HEK293 (cell line): ENCODE results near the gene LDLR.

Experiments
- RBAK ChIP-seq: fragments of 450-650 bp; formaldehyde crosslinking; IDR thresholded peaks from 2 replicates; pipeline ENCODE4 v1.5.1; 2016; ENCODE audit warnings: missing biosample characterization, missing genetic modification characterization
- ZNF138 ChIP-seq: fragments of 450-650 bp; formaldehyde crosslinking; IDR thresholded peaks from 2 replicates; pipeline ENCODE4 v1.5.1; 2016; ENCODE audit warnings: missing biosample characterization, missing genetic modification characterization, borderline replicate concordance
- ZNF175 ChIP-seq: fragments of 450-650 bp; formaldehyde crosslinking; IDR thresholded peaks from 2 replicates; pipeline ENCODE4 v1.5.1; 2016; ENCODE audit warnings: missing biosample characterization, missing genetic modification characterization
- ZNF274 ChIP-seq, 2 experiments: fragments of 200-500 bp in 1 of 2; fragments of 450-650 bp in 1 of 2; sonication (Bioruptor generic) in 1 of 2; formaldehyde crosslinking in 1 of 2; IDR thresholded peaks; 2 replicates each; pipeline versions ENCODE4 v1.5.1 to v1.6.1; 2014 to 2016; ENCODE audit warnings: borderline replicate concordance in 1 of 2, inconsistent platforms in 1 of 2, low read length in 1 of 2, missing biosample characterization in 1 of 2, missing genetic modification characterization in 1 of 2
- ZNF311 ChIP-seq: fragments of 450-650 bp; formaldehyde crosslinking; IDR thresholded peaks from 2 replicates; pipeline ENCODE4 v1.5.1; 2017; ENCODE audit warnings: missing biosample characterization, missing genetic modification characterization, borderline replicate concordance
- ZNF623 ChIP-seq: fragments of 450-650 bp; formaldehyde crosslinking; IDR thresholded peaks from 2 replicates; pipeline ENCODE4 v1.5.1; 2016; ENCODE audit warnings: missing biosample characterization, missing genetic modification characterization
- ZNF776 ChIP-seq: fragments of 450-650 bp; formaldehyde crosslinking; IDR thresholded peaks from 2 replicates; pipeline ENCODE4 v1.5.0; 2017; ENCODE audit warnings: missing biosample characterization, missing genetic modification characterization, borderline replicate concordance
- TF ChIP-seq, protein P1 (sequence below): fragments of 450-650 bp; IDR thresholded peaks from 2 replicates; pipeline ENCODE4 v1.5.1; 2018; ENCODE audit warnings: missing biosample characterization, mild to moderate bottlenecking, missing genetic modification characterization
- TF ChIP-seq, protein P2 (sequence below): fragments of 450-650 bp; formaldehyde crosslinking; IDR thresholded peaks from 2 replicates; pipeline ENCODE4 v1.5.1; 2016; ENCODE audit warnings: missing biosample characterization, missing genetic modification characterization
- TF ChIP-seq, protein P3 (sequence below): fragments of 450-650 bp; formaldehyde crosslinking; IDR thresholded peaks from 2 replicates; pipeline ENCODE4 v1.5.1; 2016; ENCODE audit warnings: missing biosample characterization, missing genetic modification characterization, low read depth
- TF ChIP-seq, protein P4 (sequence below): fragments of 450-650 bp; formaldehyde crosslinking; IDR thresholded peaks from 2 replicates; pipeline ENCODE4 v1.5.1; 2016; ENCODE audit warnings: missing biosample characterization, missing genetic modification characterization

DNA sequence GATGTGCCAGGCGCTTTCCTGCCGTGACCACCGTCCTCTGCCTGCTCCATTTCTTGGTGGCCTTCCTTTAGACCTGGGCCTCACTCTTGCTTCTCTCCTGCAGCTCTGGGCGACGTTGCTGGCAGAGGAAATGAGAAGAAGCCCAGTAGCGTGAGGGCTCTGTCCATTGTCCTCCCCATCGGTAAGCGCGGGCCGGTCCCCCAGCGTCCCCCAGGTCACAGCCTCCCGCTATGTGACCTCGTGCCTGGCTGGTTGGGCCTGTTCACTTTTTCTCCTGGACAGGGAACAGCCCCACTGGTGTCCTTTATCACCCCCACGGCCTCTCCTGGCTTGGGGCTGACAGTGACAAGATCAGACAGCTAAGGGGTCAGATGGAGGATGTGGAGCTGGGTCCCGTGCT lies 38.6 kb downstream of the LDLR start:
- TF ChIP-seq ZNF175: no peak
- TF ChIP-seq, protein P1, sequence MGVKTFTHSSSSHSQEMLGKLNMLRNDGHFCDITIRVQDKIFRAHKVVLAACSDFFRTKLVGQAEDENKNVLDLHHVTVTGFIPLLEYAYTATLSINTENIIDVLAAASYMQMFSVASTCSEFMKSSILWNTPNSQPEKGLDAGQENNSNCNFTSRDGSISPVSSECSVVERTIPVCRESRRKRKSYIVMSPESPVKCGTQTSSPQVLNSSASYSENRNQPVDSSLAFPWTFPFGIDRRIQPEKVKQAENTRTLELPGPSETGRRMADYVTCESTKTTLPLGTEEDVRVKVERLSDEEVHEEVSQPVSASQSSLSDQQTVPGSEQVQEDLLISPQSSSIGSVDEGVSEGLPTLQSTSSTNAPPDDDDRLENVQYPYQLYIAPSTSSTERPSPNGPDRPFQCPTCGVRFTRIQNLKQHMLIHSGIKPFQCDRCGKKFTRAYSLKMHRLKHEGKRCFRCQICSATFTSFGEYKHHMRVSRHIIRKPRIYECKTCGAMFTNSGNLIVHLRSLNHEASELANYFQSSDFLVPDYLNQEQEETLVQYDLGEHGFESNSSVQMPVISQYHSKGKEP (tag by site-specific recombination): no peak
- TF ChIP-seq RBAK: no peak
- no peak for TF ChIP-seq ZNF138 (tag by site-specific recombination)
- TF ChIP-seq, protein P2, sequence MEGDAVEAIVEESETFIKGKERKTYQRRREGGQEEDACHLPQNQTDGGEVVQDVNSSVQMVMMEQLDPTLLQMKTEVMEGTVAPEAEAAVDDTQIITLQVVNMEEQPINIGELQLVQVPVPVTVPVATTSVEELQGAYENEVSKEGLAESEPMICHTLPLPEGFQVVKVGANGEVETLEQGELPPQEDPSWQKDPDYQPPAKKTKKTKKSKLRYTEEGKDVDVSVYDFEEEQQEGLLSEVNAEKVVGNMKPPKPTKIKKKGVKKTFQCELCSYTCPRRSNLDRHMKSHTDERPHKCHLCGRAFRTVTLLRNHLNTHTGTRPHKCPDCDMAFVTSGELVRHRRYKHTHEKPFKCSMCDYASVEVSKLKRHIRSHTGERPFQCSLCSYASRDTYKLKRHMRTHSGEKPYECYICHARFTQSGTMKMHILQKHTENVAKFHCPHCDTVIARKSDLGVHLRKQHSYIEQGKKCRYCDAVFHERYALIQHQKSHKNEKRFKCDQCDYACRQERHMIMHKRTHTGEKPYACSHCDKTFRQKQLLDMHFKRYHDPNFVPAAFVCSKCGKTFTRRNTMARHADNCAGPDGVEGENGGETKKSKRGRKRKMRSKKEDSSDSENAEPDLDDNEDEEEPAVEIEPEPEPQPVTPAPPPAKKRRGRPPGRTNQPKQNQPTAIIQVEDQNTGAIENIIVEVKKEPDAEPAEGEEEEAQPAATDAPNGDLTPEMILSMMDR (tag by site-specific recombination): no peak
- no peak for TF ChIP-seq ZNF274 (IDR thresholded peaks at IDR 0.05; ENCODE audit: low read length)
- TF ChIP-seq ZNF274 (tag by site-specific recombination; IDR thresholded peaks at IDR 0.05; ENCODE audit: borderline replicate concordance): no peak
- TF ChIP-seq, protein P3, sequence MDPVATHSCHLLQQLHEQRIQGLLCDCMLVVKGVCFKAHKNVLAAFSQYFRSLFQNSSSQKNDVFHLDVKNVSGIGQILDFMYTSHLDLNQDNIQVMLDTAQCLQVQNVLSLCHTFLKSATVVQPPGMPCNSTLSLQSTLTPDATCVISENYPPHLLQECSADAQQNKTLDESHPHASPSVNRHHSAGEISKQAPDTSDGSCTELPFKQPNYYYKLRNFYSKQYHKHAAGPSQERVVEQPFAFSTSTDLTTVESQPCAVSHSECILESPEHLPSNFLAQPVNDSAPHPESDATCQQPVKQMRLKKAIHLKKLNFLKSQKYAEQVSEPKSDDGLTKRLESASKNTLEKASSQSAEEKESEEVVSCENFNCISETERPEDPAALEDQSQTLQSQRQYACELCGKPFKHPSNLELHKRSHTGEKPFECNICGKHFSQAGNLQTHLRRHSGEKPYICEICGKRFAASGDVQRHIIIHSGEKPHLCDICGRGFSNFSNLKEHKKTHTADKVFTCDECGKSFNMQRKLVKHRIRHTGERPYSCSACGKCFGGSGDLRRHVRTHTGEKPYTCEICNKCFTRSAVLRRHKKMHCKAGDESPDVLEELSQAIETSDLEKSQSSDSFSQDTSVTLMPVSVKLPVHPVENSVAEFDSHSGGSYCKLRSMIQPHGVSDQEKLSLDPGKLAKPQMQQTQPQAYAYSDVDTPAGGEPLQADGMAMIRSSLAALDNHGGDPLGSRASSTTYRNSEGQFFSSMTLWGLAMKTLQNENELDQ (tag by site-specific recombination): no peak
- TF ChIP-seq, protein P4, sequence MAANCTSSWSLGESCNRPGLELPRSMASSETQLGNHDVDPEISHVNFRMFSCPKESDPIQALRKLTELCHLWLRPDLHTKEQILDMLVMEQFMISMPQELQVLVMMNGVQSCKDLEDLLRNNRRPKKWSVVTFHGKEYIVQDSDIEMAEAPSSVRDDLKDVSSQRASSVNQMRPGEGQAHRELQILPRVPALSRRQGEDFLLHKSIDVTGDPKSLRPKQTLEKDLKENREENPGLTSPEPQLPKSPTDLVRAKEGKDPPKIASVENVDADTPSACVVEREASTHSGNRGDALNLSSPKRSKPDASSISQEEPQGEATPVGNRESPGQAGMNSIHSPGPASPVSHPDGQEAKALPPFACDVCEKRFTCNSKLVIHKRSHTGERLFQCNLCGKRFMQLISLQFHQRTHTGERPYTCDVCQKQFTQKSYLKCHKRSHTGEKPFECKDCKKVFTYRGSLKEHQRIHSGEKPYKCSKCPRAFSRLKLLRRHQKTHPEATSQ: no peak
- no peak for TF ChIP-seq ZNF776 (tag by site-specific recombination)
- TF ChIP-seq ZNF623 (tag by site-specific recombination): no peak
- no peak for TF ChIP-seq ZNF311 (tag by site-specific recombination)
